H7 (cell line): ENCODE results near the gene ANKRD28. TPM values are rescaled to one million over a fixed set of nuclear protein-coding genes. Genes with fewer than 3 reads are reported as not detected.

Experiments used
- DNase-seq: peaks from one replicate; pipeline ENCODE4 v3.0.0; 2012
- H3K27me3 ChIP-seq: 2 replicates; pipeline ENCODE4 v1.6.0; 2011; ENCODE audit warnings: mild to moderate bottlenecking, low read length; ENCODE audit not compliant: control insufficient read depth, insufficient read depth
- H3K36me3 ChIP-seq: replicated peaks from 2 replicates; pipeline ENCODE4 v1.5.1; 2011; ENCODE audit warnings: low read length; ENCODE audit not compliant: control insufficient read depth, insufficient read depth
- H3K4me3 ChIP-seq: 2 replicates; pipeline ENCODE4 v1.5.1; 2011; ENCODE audit warnings: low read depth, mild to moderate bottlenecking, control low read depth, low read length, moderate library complexity; ENCODE audit not compliant: insufficient read depth
- total RNA-seq: library from RNA; depleted of rRNA; stranded (reverse); fragments of >200 nt; shearing (Covaris generic); gene quantifications from 2 replicates; pipeline ENCODE4 v1.2.3, GENCODE V29; 2014

ANKRD28 gene
- total RNA-seq, 1 experiment from 2014 or later = 28.5 TPM

DNA sequence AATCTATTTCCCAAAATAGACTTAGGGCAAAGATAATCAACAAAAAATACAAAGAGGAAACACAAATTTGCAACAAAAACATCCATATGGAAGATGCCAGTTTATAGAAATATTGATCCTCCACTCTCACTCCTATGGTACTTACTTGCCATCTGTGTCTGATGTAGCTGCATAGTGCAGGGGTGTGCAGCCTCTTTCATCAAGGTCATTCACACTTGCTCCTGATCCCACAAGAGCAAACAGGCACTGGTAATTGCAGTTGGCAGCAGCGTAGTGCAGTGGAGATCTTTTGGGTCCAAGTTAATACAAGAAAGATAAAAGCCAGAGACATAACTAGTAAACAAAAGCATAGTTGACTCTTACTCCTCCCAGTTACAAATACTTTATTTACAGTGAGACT lies 90.0 kb downstream of the ANKRD28 start:
- Histone ChIP-seq H3K36me3 (peaks cover 1% of the 10 kb centered on the region), H3K4me3 (no peak overlapping the region), H3K27me3 (no peaks in the 10 kb centered on the region)
- no peak for DNase-seq

DNA sequence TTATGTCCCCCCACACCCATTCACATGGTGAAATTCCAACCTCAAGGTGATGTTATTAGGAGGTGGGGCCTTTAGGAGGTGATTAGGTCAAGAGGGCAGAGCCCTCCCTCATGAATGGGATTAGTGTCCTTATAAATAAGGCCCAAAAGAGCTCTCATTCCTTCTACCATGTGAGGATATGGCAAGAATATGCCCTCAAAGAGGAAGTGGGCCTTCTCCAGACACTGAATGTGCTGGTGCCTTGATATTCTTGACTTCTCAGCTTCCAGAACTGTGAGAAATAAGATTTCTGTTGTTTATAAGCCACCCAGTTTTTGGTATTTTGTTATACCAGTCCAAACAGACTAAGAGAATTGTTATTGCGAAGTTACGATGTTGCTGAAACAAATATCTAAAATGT lies 94.4 kb downstream of the ANKRD28 start:
- Histone ChIP-seq H3K27me3 (no peaks in the 10 kb centered on the region), H3K36me3 (peaks cover 1% of the 10 kb centered on the region; the same call in 1 of the 2 replicates), H3K4me3 (no peak overlapping the region)
- DNase-seq = no peak

DNA sequence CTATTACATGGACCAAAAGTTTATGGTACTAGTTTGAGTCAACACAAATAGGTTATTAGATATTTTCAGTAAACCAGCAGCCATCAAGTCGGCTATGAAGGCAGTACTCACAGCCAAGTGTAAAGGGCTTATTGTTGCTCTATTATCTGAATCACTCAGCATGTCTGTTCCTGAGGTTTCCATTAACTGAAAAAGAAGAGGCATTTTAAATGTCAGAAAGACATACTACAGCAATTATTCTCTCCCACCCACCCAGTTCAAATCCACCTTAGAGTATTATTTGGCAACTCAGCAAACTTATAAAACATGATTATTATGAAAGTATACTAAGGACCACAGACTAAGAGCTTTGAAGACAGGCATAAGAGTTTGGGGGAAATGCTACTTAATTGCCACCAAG lies 103.2 kb downstream of the ANKRD28 start:
- no peak for DNase-seq
- no peaks in the 10 kb centered on the region; the same call in 1 of the 2 replicates for H3K36me3 ChIP-seq
- H3K4me3 ChIP-seq = no peak overlapping the region
- no peaks in the 10 kb centered on the region for H3K27me3 ChIP-seq

DNA sequence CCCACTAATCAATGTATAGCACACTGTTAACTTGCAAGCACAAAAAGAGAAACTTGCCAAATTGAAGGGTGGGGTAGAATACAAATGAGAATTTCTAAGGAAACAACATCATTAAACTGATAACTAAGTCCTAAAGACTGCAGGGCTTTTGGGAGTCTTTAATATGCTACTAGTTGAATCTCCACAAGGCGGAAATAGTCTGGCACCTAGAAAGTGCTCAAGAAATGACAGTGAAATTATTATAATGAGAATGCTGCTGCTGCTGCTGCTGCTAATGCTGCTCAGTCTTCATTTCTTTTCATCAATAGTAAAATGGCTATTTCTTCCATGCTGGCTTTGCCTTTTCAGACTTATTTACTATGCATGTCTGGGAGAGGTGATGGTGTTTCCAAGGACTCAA lies 104.4 kb downstream of the ANKRD28 start:
- Histone ChIP-seq H3K36me3 (peaks cover 4% of the 10 kb centered on the region), H3K27me3 (no peaks in the 10 kb centered on the region)
- DNase-seq = no peak

DNA sequence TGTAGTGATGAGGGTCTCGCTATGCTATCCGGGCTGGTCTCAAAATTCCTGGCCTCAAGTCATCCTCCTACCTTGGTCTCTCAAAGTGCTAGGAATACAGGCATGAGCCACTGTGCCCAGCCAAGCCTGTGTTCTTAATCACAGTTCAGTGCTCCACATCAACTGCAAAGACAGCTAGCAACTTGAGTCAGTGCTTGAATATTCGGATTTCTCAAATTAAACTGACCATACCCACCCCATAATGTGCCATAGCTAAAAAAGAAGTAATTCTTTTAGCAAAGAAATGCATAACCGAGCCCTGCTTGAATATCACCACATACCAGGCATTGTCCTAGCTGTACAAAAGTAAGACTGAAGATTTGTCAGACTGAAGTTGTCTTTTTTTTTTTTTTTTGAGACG lies 107.0 kb downstream of the ANKRD28 start:
- DNase-seq = no peak
- H3K4me3 ChIP-seq = no peak overlapping the region
- no peaks in the 10 kb centered on the region for H3K27me3 ChIP-seq
- H3K36me3 ChIP-seq = peaks cover 4% of the 10 kb centered on the region

More for the DNA sequence above, 104.4 kb downstream of the ANKRD28 start:
- no peak overlapping the region for H3K4me3 ChIP-seq

DNA sequence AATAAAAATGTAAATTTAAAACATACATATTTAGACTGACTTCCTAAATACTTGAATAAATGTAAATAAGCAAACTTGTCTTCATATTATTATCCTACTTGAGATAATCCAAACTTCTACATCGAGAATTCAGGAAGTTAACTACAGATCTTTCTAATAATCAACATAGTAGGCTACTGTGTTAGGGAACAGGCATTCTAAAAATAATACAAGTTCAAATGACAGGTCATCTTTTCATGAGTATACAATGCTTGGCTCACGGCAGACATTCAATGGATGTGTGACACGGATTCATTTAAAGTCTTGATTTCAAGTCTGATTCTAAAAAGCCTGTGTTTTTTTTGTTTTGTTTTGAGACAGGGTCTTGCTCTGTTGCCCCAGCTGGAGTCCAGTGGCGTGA lies 107.5 kb downstream of the ANKRD28 start:
- no peaks in the 10 kb centered on the region for H3K27me3 ChIP-seq
- no peak for DNase-seq
- no peak overlapping the region for H3K4me3 ChIP-seq
- peaks cover 4% of the 10 kb centered on the region for H3K36me3 ChIP-seq

DNA sequence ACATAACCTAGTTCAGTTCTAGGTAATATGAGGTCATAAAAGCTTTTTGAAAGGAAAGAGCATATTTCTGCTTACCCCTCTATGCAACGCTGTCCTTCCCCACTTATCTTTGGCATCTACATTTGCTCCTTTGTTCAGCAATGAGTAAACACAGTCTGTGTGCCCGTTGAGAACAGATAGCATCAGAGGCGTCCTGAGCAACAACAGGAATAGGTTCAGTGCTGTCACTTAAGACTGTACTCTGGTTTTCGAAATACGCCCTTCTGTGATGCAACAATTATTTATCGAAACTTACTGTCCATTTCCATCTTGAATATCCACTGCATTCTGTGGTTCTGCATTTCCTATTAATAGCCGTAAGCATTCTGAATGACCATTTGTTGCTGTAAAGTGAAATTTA lies 111.9 kb downstream of the ANKRD28 start:
- no peak overlapping the region for H3K4me3 ChIP-seq
- H3K36me3 ChIP-seq = peaks cover 9% of the 10 kb centered on the region
- no peak for DNase-seq
- no peaks in the 10 kb centered on the region for H3K27me3 ChIP-seq

DNA sequence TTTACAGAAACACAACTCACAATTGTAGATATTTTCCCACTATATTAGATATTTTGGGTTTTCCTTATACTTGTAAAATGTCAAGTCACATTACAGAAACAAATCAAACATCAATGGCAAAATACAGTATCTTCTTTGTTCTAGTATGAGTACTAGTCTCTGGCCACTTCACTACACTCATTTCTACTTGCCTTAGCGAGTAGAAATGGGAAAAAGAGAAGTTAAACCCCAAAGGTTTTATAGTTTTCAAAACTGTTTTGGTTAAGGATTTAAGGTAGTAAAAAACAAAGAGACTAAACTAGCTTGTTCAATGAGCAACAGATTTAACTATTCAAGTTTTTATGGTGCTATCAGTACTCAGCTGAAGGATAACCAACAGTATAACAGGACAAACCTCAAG lies 114.5 kb downstream of the ANKRD28 start:
- Histone ChIP-seq H3K27me3 (no peaks in the 10 kb centered on the region), H3K36me3 (peaks cover 5% of the 10 kb centered on the region), H3K4me3 (no peak overlapping the region)
- no peak for DNase-seq

DNA sequence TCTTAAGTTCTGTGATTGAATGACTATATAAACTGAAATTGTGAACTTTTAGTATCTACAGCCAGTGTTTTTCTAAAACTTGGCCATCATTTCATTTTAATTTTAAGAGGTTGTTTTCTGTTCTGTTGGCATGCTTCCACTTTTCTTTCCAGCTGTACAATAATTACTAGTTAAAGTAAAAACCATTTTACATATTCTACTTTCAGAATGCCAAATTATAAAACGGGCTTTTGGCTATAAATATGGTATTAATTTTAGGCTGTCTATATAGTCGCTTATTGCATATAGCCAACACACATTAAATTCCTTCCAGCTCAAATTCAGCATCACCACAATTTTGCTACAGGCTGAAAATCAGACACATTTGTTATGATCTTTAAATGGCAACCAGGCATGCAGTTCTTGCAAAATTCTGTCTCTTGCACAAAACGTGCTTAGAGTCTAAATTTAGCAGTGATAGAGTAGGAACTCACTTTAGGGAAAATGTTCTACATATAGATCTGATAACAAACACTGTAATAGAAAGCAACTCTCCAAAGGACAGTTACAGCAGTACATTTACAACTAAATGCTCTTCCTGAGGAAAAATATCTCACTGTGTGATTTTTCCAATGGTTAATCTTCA lies 115.1 kb downstream of the ANKRD28 start:
- DNase-seq = no peak
- H3K36me3 ChIP-seq = peaks cover 10% of the 10 kb centered on the region

DNA sequence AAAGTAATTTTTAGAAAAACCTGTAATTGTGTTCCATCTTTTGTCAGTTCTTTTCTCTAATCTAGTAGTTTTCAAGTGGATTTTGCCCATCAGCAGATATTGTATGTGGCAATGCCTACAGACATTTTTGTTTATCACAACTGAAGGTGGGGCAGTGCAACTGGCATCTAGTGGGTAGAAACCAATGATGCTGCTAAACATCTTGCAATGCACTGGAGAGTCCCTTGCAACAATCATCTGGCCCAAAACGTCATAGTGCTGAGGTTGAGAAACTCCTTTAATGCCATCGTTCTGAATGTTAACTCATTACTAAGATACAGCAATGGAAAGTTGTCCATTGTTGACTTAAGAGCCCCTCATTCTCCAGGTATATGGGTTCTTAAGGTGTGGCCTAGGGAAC lies 116.1 kb downstream of the ANKRD28 start:
- H3K36me3 ChIP-seq = peaks cover 12% of the 10 kb centered on the region
- H3K27me3 ChIP-seq = no peaks in the 10 kb centered on the region
- no peak overlapping the region for H3K4me3 ChIP-seq
- DNase-seq = no peak

More for the DNA sequence above, 115.1 kb downstream of the ANKRD28 start:
- H3K27me3 ChIP-seq = no peaks in the 10 kb centered on the region
- H3K4me3 ChIP-seq = no peak overlapping the region

DNA sequence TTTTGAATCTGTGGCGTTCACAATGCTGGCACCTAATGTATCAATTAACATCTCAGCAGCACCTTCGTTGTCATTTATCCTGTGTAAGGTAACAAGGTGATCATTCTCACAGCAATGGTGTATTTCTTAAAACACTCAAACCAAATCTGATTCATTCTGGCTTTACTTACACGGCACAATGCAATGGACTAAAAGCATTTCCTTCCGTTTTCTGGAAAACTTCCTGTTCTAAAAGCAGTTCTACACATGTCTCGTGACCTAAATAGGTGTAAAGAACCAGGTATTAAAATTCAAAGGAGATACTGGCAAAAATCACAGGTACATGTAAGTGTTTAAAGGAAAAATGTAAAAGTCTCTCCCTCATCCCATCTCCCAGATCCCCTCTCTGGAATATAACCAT lies 118.5 kb downstream of the ANKRD28 start:
- H3K4me3 ChIP-seq = no peak overlapping the region
- no peak for DNase-seq
- H3K36me3 ChIP-seq = peaks cover 10% of the 10 kb centered on the region
- no peaks in the 10 kb centered on the region for H3K27me3 ChIP-seq

DNA sequence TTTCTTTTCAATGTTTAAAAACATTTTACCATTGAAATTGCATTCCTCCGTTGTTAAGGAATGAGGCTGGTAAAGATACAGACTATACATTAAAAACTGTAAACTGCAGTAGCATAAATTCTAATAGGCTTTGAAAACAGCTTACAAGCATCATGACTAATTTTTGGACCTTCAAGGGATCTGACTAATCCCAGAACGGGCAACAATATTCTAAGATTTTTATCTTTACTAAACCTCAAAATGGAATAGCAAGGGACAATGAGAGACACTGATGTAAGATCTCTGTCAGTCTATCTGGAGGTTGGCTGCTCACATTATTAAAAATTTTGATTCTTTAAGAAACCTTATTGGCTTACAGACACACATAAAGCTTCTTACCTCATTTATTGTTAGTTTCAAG lies 121.5 kb downstream of the ANKRD28 start:
- H3K4me3 ChIP-seq = no peak overlapping the region
- DNase-seq = no peak
- H3K36me3 ChIP-seq = peaks cover 9% of the 10 kb centered on the region
- H3K27me3 ChIP-seq = no peaks in the 10 kb centered on the region

DNA sequence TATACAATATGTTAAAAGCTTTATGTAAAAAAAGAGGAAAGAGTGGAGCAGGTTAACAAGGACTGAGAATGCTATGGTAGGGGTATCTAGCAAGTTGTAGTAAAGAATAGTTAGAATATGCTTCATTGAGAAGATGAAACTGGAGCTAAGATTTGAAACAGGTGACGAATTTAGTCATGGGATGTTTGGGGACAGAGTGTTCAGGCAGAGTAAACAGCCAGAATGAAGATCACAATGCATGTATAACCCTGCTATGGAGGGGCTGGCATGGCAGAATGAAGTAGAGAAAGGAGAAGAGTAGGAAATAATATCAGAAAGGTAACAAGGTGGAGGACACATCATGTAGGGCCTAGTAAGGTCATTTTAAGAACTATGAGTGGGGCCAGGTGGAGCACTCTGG lies 124.2 kb downstream of the ANKRD28 start:
- H3K4me3 ChIP-seq = no peak overlapping the region
- no peak for DNase-seq
- H3K27me3 ChIP-seq = no peaks in the 10 kb centered on the region
- peaks cover 9% of the 10 kb centered on the region for H3K36me3 ChIP-seq

DNA sequence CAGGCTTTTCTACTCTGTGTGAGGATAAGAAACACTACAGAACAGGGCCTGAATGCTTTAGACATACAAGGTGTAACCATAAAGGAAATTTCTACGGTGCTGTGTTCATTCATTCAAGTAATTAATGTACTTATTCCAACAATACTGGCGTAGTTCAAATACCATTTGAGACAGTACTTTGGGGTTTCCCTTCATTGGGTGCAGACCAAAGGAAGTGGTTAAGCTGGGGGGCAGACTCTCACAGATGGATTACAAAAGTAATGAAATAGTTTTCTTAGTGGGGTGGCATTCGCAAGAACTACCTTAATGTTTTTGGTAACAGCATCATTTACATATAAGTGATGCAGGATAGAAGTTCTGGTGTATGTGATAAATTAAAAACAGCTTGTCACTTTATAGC lies 130.3 kb downstream of the ANKRD28 start:
- H3K27me3 ChIP-seq = no peaks in the 10 kb centered on the region
- no peak for DNase-seq
- H3K36me3 ChIP-seq = no peaks in the 10 kb centered on the region; the same call in 1 of the 2 replicates
- H3K4me3 ChIP-seq = no peak overlapping the region

DNA sequence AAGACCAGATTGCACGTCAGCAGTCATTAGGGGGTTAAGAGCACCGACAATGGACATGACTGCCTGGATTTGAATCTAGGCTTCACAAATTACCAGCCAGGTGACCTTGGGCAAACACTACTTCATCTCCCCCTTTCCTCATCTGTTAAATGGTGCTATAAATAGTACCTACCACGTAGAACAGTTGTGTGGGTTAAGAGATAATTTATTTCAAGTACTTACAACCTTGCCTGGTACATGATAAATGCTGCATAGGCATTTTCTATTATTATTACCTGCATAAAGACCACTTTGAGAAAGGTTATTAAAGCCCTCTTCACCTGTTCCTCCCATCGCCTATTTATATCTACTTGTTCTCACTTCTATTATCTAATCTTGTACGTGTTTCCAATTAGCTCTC lies 131.5 kb downstream of the ANKRD28 start:
- H3K36me3 ChIP-seq = no peaks in the 10 kb centered on the region; the same call in 1 of the 2 replicates
- DNase-seq = no peak
- no peaks in the 10 kb centered on the region for H3K27me3 ChIP-seq
- no peak overlapping the region for H3K4me3 ChIP-seq
